GM12892 (cell line): Measurements from ENCODE around the gene MMP11.

Source experiments
- POLR2A ChIP-seq: IDR thresholded peaks from 2 replicates; pipeline ENCODE4 v1.6.1; 2011; ENCODE audit warnings: low read depth, low read length, control low read depth
- POLR2AphosphoS5 ChIP-seq: IDR thresholded peaks from 2 replicates; pipeline ENCODE4 v1.6.1; 2011; ENCODE audit warnings: low read depth, low read length, control low read depth

DNA sequence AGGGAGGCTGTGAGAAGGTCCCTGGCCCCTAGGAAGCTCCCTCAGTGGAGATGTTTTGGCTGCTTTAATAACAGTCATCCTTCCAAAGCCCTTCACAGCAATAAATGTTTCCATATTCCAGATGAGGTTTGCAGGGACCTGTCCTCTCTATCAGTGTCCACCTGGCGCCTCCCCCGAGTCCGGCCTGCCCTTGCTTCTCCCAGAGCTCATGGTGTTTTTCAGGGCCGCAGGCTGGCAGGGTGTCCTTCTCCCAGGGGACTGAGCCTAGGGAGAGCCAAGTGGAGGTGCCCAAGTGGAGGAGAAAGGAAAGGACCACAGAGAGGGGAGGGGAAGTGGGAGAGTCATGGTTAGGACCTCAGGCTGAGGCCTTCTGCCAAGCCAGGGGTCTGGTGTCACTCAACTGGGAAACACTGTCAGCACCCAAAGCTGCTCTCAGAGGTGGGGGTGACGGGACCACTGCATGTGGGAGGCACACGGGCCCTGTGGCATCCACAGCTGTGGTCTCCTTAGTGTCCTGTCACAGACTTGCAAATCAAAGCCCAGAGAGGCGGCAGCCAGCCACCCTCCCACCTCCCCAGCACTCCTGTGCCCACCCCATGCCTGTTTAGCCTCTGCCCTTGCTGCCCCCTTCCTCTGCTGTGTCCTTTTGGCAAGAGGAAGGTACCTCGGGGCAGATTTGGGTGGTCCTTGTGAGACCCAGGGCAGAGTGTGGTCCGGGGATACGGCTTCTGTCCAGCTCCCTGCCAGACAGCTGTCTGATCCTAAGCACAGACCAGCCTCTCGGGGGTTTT lies 59.8 kb downstream of the MMP11 start:
- TF ChIP-seq POLR2A (no peak), POLR2AphosphoS5 (no peak)
